ENCODE results near the gene LATS1. TPM values are rescaled to one million over a fixed set of nuclear protein-coding genes. Genes with fewer than 3 reads are reported as not detected.
"Not testable (repeated sequence)": the region's sequence is repeated elsewhere in the genome, so short reads cannot be mapped to it uniquely, and the experiment has no call there.

Gene LATS1
- total and polyA plus RNA-seq, 4 donors: 2.7 to 9.2 (median 5.5) TPM

DNA sequence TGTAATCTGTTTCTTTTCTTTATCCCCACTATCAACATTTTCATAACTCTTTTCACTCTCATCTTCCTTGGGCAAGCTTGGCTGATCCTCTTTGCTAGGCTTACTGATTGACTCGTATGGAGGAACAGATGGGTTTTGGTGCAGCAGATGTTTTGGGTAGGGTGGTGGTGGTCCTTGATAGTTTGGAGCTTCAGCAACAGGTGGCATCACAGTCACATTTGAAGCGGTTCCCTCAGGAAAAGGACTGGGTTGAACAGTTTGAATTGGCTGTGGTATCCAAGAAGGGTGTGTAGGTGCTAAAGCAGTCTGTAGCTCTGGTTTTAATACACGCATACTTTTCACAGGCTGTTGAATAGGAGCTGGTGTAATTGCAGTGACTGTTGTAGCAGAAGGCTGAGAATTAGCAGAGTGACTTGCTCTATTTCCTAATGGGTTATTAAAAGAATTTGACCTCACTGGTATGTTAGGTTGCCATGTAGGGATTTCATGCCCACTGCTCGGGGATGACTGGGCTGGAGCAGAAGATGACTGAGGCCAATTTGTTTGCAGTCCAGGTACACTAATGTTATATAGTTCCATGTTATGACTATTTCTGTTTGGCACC, 34.5 kb downstream of the LATS1 start (continued):
- TF ChIP-seq, protein P1, sequence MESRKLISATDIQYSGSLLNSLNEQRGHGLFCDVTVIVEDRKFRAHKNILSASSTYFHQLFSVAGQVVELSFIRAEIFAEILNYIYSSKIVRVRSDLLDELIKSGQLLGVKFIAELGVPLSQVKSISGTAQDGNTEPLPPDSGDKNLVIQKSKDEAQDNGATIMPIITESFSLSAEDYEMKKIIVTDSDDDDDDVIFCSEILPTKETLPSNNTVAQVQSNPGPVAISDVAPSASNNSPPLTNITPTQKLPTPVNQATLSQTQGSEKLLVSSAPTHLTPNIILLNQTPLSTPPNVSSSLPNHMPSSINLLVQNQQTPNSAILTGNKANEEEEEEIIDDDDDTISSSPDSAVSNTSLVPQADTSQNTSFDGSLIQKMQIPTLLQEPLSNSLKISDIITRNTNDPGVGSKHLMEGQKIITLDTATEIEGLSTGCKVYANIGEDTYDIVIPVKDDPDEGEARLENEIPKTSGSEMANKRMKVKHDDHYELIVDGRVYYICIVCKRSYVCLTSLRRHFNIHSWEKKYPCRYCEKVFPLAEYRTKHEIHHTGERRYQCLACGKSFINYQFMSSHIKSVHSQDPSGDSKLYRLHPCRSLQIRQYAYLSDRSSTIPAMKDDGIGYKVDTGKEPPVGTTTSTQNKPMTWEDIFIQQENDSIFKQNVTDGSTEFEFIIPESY (IDR thresholded peaks at IDR 0.05): no peak
- TF ChIP-seq FOXA1 (IDR thresholded peaks at IDR 0.05): no peak

DNA sequence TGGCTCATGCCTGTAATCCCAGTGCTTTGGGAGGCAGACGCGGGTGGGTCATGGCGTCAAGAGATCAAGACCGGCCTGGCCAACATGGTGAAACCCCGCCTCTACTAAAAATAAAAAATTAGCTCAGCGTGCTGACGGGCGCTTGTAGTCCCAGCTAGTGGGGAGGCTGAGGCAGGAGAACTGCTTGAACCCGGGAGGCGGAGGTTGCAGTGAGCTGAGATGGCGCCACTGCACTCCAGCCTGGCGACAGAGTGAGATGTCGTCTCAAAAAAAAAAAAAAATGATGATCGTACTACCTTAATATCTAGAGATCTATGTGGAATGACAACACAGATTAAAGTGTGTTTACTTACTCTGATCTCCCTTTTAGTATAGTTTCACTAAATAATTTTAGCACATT, 36.1 kb downstream of the LATS1 start:
- 99% methylated on average over 14 of the region's 14 CpGs for WGBS
- not testable (repeated sequence) for DNase-seq (ENCODE audit: low spot score); H3K27ac ChIP-seq (ENCODE audit: low read depth in 1 of 2, low read length in 2 of 2); H3K9ac ChIP-seq (ENCODE audit: low read depth in 1 of 2, low read length in 2 of 2); H3K27me3 ChIP-seq (ENCODE audit: control insufficient read depth in 4 of 4, insufficient read depth in 4 of 4, low read length in 3 of 4); H3K4me1 ChIP-seq (ENCODE audit: control insufficient read depth in 4 of 4, insufficient read depth in 4 of 4, low read length in 3 of 4); H3K9me3 ChIP-seq (ENCODE audit: control insufficient read depth in 4 of 4, low read length in 3 of 4); H3K4me3 ChIP-seq (ENCODE audit: low read depth in 1 of 3, low read length in 3 of 3)
- peaks cover 7 to 25% (median 18%) of the 10 kb centered on the region in 4 donors for H3K36me3 ChIP-seq (ENCODE audit: control insufficient read depth in 4 of 4, insufficient read depth in 3 of 4, low read depth in 1 of 4, low read length in 3 of 4)

DNA sequence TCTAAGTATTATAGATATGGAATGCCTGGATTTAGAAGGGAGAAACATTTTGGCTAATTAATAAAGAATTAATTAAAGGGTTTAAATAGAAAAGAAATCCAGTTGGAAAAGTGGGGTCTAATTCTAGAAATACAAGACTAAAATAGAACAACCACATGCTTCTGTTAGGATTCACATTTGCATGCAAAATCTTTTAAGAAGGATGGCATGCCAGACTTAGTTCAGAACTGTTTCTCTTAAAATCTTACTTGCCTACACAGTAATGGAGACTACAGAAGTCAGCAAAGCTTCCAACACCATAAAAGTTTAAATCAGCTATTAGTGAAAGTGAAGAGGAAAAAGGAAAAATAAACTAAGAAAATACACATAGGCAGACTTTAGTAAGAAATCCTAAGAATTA, 36.7 kb downstream of the LATS1 start:
- TF ChIP-seq YY1 (IDR thresholded peaks at IDR 0.05) (no peak), TAF1 (conservative IDR thresholded peaks at IDR 0.05) (no peak), JUND (IDR thresholded peaks at IDR 0.05) (no peak), FOXA2 (IDR thresholded peaks at IDR 0.05) (no peak), RAD21 (IDR thresholded peaks at IDR 0.05) (no peak), HNF4A (conservative IDR thresholded peaks at IDR 0.05) (no peak), NR2F2 (IDR thresholded peaks at IDR 0.05) (no peak), HNF4G (IDR thresholded peaks at IDR 0.05) (no peak)
- TF ChIP-seq, protein P2, sequence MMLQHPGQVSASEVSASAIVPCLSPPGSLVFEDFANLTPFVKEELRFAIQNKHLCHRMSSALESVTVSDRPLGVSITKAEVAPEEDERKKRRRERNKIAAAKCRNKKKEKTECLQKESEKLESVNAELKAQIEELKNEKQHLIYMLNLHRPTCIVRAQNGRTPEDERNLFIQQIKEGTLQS (IDR thresholded peaks at IDR 0.05): no peak
- TF ChIP-seq, protein P3, sequence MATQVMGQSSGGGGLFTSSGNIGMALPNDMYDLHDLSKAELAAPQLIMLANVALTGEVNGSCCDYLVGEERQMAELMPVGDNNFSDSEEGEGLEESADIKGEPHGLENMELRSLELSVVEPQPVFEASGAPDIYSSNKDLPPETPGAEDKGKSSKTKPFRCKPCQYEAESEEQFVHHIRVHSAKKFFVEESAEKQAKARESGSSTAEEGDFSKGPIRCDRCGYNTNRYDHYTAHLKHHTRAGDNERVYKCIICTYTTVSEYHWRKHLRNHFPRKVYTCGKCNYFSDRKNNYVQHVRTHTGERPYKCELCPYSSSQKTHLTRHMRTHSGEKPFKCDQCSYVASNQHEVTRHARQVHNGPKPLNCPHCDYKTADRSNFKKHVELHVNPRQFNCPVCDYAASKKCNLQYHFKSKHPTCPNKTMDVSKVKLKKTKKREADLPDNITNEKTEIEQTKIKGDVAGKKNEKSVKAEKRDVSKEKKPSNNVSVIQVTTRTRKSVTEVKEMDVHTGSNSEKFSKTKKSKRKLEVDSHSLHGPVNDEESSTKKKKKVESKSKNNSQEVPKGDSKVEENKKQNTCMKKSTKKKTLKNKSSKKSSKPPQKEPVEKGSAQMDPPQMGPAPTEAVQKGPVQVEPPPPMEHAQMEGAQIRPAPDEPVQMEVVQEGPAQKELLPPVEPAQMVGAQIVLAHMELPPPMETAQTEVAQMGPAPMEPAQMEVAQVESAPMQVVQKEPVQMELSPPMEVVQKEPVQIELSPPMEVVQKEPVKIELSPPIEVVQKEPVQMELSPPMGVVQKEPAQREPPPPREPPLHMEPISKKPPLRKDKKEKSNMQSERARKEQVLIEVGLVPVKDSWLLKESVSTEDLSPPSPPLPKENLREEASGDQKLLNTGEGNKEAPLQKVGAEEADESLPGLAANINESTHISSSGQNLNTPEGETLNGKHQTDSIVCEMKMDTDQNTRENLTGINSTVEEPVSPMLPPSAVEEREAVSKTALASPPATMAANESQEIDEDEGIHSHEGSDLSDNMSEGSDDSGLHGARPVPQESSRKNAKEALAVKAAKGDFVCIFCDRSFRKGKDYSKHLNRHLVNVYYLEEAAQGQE (IDR thresholded peaks at IDR 0.05): no peak
- TF ChIP-seq, protein P4, sequence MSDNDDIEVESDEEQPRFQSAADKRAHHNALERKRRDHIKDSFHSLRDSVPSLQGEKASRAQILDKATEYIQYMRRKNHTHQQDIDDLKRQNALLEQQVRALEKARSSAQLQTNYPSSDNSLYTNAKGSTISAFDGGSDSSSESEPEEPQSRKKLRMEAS (IDR thresholded peaks at IDR 0.05): no peak
- H3K27ac ChIP-seq (ENCODE audit: low read depth in 1 of 2, low read length in 2 of 2): no peak overlapping the region
- H3K36me3 ChIP-seq (ENCODE audit: control insufficient read depth in 4 of 4, insufficient read depth in 3 of 4, low read depth in 1 of 4, low read length in 3 of 4): peaks cover 7 to 28% (median 21%) of the 10 kb centered on the region in 4 donors
- peaks cover 0 to 2% (median 0%) of the 10 kb centered on the region in 4 donors for H3K4me1 ChIP-seq (ENCODE audit: control insufficient read depth in 4 of 4, insufficient read depth in 4 of 4, low read length in 3 of 4)
- no peak overlapping the region for H3K9ac ChIP-seq (ENCODE audit: low read depth in 1 of 2, low read length in 2 of 2)
- no peak overlapping the region for H3K4me3 ChIP-seq (ENCODE audit: low read depth in 1 of 3, low read length in 3 of 3)
- no peaks in the 10 kb centered on the region for H3K9me3 ChIP-seq (ENCODE audit: control insufficient read depth in 4 of 4, low read length in 3 of 4)
- no peaks in the 10 kb centered on the region for H3K27me3 ChIP-seq (ENCODE audit: control insufficient read depth in 4 of 4, insufficient read depth in 4 of 4, low read length in 3 of 4)
- no peak for DNase-seq (ENCODE audit: low spot score)
